Stimulated activated CD4-positive, alpha-beta T cell treated with anti-CD3 and anti-CD28 coated beads, Interleukin-1b, Interleukin-23, amount 100 ng/mL, for 48 hours (primary cell): ENCODE measurements around the gene NMUR1.
A peak's percentile ranks its signal among the peaks of the same experiment; 100 is the strongest.
"Not testable (repeated sequence)": the region's sequence is repeated elsewhere in the genome, so short reads cannot be mapped to it uniquely, and the experiment has no call there.

Source experiments
- DNase-seq: peaks from one replicate; pipeline ENCODE4 v3.0.0-alpha.2; 2020

Gene NMUR1

GRCh38 chr2:231530099-231531011 is at the start of gene NMUR1:
NMUR1 (minus strand) TSS chr2:231530445; CDS start chr2:231530361, 84 bp downstream.
- DNase-seq: peak; percentile 62

- DNase-seq: no peak
These were observed 49.3 kb upstream of the NMUR1 start for GRCh38 chr2:231579560-231579959.

- not testable (repeated sequence) for DNase-seq
These were observed 48.4 kb upstream of the NMUR1 start for GRCh38 chr2:231578655-231579054.

GRCh38 chr2:231576465-231576864 is 46.2 kb upstream of the NMUR1 start:
- DNase-seq: no peak

GRCh38 chr2:231575612-231576256 is 45.5 kb upstream of the NMUR1 start:
- DNase-seq: no peak

- no peak for DNase-seq
These were observed 43.6 kb upstream of the NMUR1 start for GRCh38 chr2:231573698-231574421.

GRCh38 chr2:231573096-231573495 is 42.9 kb upstream of the NMUR1 start:
- DNase-seq: no peak

- no peak for DNase-seq
These were observed 41.5 kb upstream of the NMUR1 start for GRCh38 chr2:231571661-231572191.

GRCh38 chr2:231570915-231571314 is 40.7 kb upstream of the NMUR1 start:
- DNase-seq: not testable (repeated sequence)

- peak; percentile 30 for DNase-seq
These were observed 38.7 kb upstream of the NMUR1 start for GRCh38 chr2:231568785-231569435.

- no peak for DNase-seq
These were observed 38.0 kb upstream of the NMUR1 start for GRCh38 chr2:231568098-231568784.

GRCh38 chr2:231567159-231567558 is 36.9 kb upstream of the NMUR1 start:
- DNase-seq: no peak

- no peak for DNase-seq
These were observed 35.8 kb upstream of the NMUR1 start for GRCh38 chr2:231565887-231566594.

GRCh38 chr2:231563378-231563961 is 33.2 kb upstream of the NMUR1 start:
- DNase-seq: peak; percentile 56

GRCh38 chr2:231557571-231558217 is 27.4 kb upstream of the NMUR1 start:
- peak; percentile 60 for DNase-seq

GRCh38 chr2:231556981-231557380 is 26.7 kb upstream of the NMUR1 start:
- no peak for DNase-seq

GRCh38 chr2:231556496-231556895 is 26.3 kb upstream of the NMUR1 start:
- DNase-seq: not testable (repeated sequence)

- DNase-seq: no peak
These were observed 24.7 kb upstream of the NMUR1 start for GRCh38 chr2:231554748-231555545.

GRCh38 chr2:231554327-231554726 is 24.1 kb upstream of the NMUR1 start:
- DNase-seq: no peak
